Sigmoid colon (tissue), 7 donors: ENCODE results near the gene KMT2E. TPM values are rescaled to one million over a fixed set of nuclear protein-coding genes. Genes with fewer than 3 reads are reported as not detected.

Experiments
- DNase-seq: peaks from one replicate; pipeline ENCODE4 v3.0.0-alpha.2; 2019
- H3K27ac ChIP-seq, 4 donors: fragments of 200-600 bp; sonication (generic); one replicate each; pipeline ENCODE4 v1.5.1; 2016 to 2019; ENCODE audit warnings: mild to moderate bottlenecking in 1 of 4
- H3K27me3 ChIP-seq, 3 donors: fragments of 200-600 bp; sonication (generic); one replicate each; pipeline ENCODE4 v1.5.1; 2019; ENCODE audit warnings: mild to moderate bottlenecking in 1 of 3
- H3K36me3 ChIP-seq, 4 donors: fragments of 200-600 bp; sonication (generic); one replicate each; pipeline ENCODE4 v1.5.1; 2016 to 2019
- H3K4me1 ChIP-seq, 4 donors: fragments of 200-600 bp; sonication (generic); one replicate each; pipeline ENCODE4 v1.5.1; 2017 to 2019
- H3K4me3 ChIP-seq, 4 donors: fragments of 200-600 bp; sonication (generic); one replicate each; pipeline ENCODE4 v1.5.1; 2017 to 2019; ENCODE audit warnings: mild to moderate bottlenecking in 2 of 4, moderate library complexity in 1 of 4
- H3K9me3 ChIP-seq, 4 donors: fragments of 200-600 bp in 3 of 4; sonication (generic) in 3 of 4; one replicate each; pipeline versions ENCODE4 v1.5.1 to v1.6.1; 2013 to 2019
- EP300 ChIP-seq, 4 donors: sonication (generic); formaldehyde crosslinking; IDR thresholded peaks; one replicate each; pipeline ENCODE4 v1.6.1; 2017; ENCODE audit warnings: antibody characterized with exemption in 4 of 4
- POLR2A ChIP-seq, 2 donors: fragments of 450-650 bp; IDR thresholded peaks; one replicate each; pipeline ENCODE4 v1.6.1; 2016; ENCODE audit warnings: antibody characterized with exemption in 2 of 2, mild to moderate bottlenecking in 2 of 2, moderate library complexity in 2 of 2
- POLR2AphosphoS5 ChIP-seq, 4 donors: sonication (generic); formaldehyde crosslinking; IDR thresholded peaks; one replicate each; pipeline ENCODE4 v1.6.1; 2017; ENCODE audit warnings: antibody characterized with exemption in 4 of 4
- WGBS, 2 donors: extraction: QIAGEN DNeasy Blood & Tissue Kit; methylation state at CpG; one replicate each; pipeline ENCODE4 v1.1.7; 2013; 5-methylcytosine and 5-hydroxymethylcytosine counted together
- intact Hi-C: fragments of 100-400 bp; cut with DNase I; formaldehyde crosslinking; loops from one replicate; pipeline ENCODE4 v1.15.1; 2023
- polyA plus RNA-seq, 3 donors: library from polyadenylated mRNA; stranded (reverse); fragments of 200-250 nt; gene quantifications; one replicate each; pipeline ENCODE4 v1.2.3, GENCODE V29; 2013
- total RNA-seq, 4 donors: library from RNA; depleted of rRNA; stranded (reverse); fragments of >200 nt; gene quantifications; one replicate each; pipeline ENCODE4 v1.1.0, GENCODE V29; 2016
- TF ChIP-seq, protein P1 (sequence below), 4 experiments: fragments of 450-650 bp in 3 of 4; fragments of 200-600 bp in 1 of 4; IDR thresholded peaks; one replicate each; pipeline ENCODE4 v1.5.1; 2016 to 2019; ENCODE audit warnings: antibody characterized with exemption in 4 of 4, mild to moderate bottlenecking in 3 of 4, moderate library complexity in 2 of 4
- donor health status: healthy with polysubstance abuse.
- donor health status: Bipolar disorder and iron deficiency.
- donor health status: healthy.

The KMT2E gene
- total and polyA plus RNA-seq, 7 donors, result 20.6 to 109 (median 84.7) TPM

- no peak for TF ChIP-seq POLR2A (IDR thresholded peaks at IDR 0.05)
- no peak for TF ChIP-seq POLR2AphosphoS5 (IDR thresholded peaks at IDR 0.05)
- TF ChIP-seq EP300 (IDR thresholded peaks at IDR 0.05), result no peak
- TF ChIP-seq, protein P1, sequence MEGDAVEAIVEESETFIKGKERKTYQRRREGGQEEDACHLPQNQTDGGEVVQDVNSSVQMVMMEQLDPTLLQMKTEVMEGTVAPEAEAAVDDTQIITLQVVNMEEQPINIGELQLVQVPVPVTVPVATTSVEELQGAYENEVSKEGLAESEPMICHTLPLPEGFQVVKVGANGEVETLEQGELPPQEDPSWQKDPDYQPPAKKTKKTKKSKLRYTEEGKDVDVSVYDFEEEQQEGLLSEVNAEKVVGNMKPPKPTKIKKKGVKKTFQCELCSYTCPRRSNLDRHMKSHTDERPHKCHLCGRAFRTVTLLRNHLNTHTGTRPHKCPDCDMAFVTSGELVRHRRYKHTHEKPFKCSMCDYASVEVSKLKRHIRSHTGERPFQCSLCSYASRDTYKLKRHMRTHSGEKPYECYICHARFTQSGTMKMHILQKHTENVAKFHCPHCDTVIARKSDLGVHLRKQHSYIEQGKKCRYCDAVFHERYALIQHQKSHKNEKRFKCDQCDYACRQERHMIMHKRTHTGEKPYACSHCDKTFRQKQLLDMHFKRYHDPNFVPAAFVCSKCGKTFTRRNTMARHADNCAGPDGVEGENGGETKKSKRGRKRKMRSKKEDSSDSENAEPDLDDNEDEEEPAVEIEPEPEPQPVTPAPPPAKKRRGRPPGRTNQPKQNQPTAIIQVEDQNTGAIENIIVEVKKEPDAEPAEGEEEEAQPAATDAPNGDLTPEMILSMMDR (IDR thresholded peaks at IDR 0.05), result no peak
- DNase-seq, result no peak
- WGBS, 2 donors, result 78 to 83% methylated on average over 3 of the region's 3 CpGs
- H3K27ac ChIP-seq, result no peak overlapping the region
- peaks cover 0 to 17% (median 5%) of the 10 kb centered on the region in 4 donors for H3K4me1 ChIP-seq
- no peak overlapping the region for H3K4me3 ChIP-seq
- peaks cover 0 to 44% (median 10%) of the 10 kb centered on the region in 4 donors for H3K36me3 ChIP-seq
- no peaks in the 10 kb centered on the region for H3K9me3 ChIP-seq
- H3K27me3 ChIP-seq, result no peaks in the 10 kb centered on the region
- intact Hi-C loops, result no loop called here
Measured at GRCh38 chr7:105096306-105096705, 82.3 kb downstream of the KMT2E start.

- intact Hi-C loops, result no loop called here
- 85 to 87% methylated on average over 7 of the region's 7 CpGs for WGBS, 2 donors
Measured at GRCh38 chr7:105097619-105098018, 83.6 kb downstream of the KMT2E start.

DNA sequence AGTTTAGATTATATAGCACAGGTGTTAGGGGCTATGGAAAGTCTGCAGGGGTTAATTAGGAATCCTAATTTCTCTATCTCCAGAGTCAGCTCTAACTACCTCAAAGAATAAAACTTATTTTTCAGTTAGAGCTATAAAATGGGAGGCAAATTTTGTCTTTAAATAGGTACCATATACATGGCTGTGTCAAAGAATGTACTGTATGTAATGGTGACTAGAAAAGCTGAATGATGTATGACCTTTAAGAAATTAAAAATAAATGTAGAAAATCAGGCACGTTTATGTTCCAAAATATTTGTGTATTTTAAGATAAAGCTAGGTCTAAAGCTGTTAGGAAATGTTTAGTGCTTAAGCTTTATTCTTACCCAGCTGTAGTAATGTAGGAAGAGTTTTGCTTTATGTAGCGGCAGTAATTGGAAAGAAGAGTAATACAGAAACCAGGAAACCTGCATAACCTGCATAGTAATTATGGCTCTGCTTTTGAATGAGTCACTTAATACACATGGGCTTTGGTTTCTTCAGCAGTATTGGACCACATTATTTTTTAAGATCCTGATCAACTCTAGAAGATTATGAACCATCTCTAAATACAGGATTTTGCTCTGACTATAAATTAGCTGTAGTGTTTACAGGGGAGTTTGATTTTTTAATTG, 85.0 kb downstream of the KMT2E start:
- peaks cover 0 to 44% (median 8%) of the 10 kb centered on the region in 4 donors for H3K36me3 ChIP-seq
- peak overlapping the region in 1 of 4 donors; percentile 1 for H3K27ac ChIP-seq
- H3K4me1 ChIP-seq, result peaks cover 0 to 22% (median 5%) of the 10 kb centered on the region in 4 donors

More at GRCh38 chr7:105097619-105098018, 83.6 kb downstream of the KMT2E start:
- Histone ChIP-seq H3K27me3 (no peaks in the 10 kb centered on the region), H3K4me3 (no peak overlapping the region), H3K9me3 (no peaks in the 10 kb centered on the region), H3K36me3 (peaks cover 0 to 40% (median 6%) of the 10 kb centered on the region in 4 donors), H3K4me1 (peaks cover 0 to 17% (median 5%) of the 10 kb centered on the region in 4 donors), H3K27ac (peak overlapping the region in 2 of 4 donors; percentile 30 to 52)
- no peak for TF ChIP-seq EP300 (IDR thresholded peaks at IDR 0.05)
- TF ChIP-seq, protein P1 (IDR thresholded peaks at IDR 0.05), result no peak
- no peak for TF ChIP-seq POLR2AphosphoS5 (IDR thresholded peaks at IDR 0.05)
- TF ChIP-seq POLR2A (IDR thresholded peaks at IDR 0.05), result no peak
- DNase-seq, result no peak

GRCh38 chr7:105101864-105102263, 87.9 kb downstream of the KMT2E start:
- intact Hi-C loops, result no loop called here
- no peak overlapping the region for H3K27ac ChIP-seq

More for the DNA sequence above, 85.0 kb downstream of the KMT2E start:
- Histone ChIP-seq H3K27me3 (no peaks in the 10 kb centered on the region), H3K9me3 (no peaks in the 10 kb centered on the region), H3K4me3 (no peak overlapping the region)
- no peak for DNase-seq
- intact Hi-C loops, result no loop called here
- TF ChIP-seq POLR2AphosphoS5 (IDR thresholded peaks at IDR 0.05), result no peak
- TF ChIP-seq, protein P1 (IDR thresholded peaks at IDR 0.05), result no peak
- TF ChIP-seq EP300 (IDR thresholded peaks at IDR 0.05), result no peak
- no peak for TF ChIP-seq POLR2A (IDR thresholded peaks at IDR 0.05)
- WGBS, 2 donors, result 58 to 67% methylated on average over 2 of the region's 2 CpGs

More at GRCh38 chr7:105101864-105102263, 87.9 kb downstream of the KMT2E start:
- WGBS, 2 donors, result 88 to 89% methylated on average over 4 of the region's 4 CpGs
- no peaks in the 10 kb centered on the region for H3K9me3 ChIP-seq
- TF ChIP-seq POLR2A (IDR thresholded peaks at IDR 0.05) (no peak), POLR2AphosphoS5 (IDR thresholded peaks at IDR 0.05) (no peak), EP300 (IDR thresholded peaks at IDR 0.05) (no peak)
- TF ChIP-seq, protein P1 (IDR thresholded peaks at IDR 0.05), result no peak
- peaks cover 3 to 64% (median 19%) of the 10 kb centered on the region in 4 donors for H3K36me3 ChIP-seq
- H3K4me1 ChIP-seq, result peaks cover 0 to 37% (median 18%) of the 10 kb centered on the region in 4 donors
- no peak overlapping the region for H3K4me3 ChIP-seq
- no peak for DNase-seq
- H3K27me3 ChIP-seq, result no peaks in the 10 kb centered on the region
